Transverse colon (tissue), 4 donors: ENCODE results near the gene STXBP5. TPM values are rescaled to one million over a fixed set of nuclear protein-coding genes. Genes with fewer than 3 reads are reported as not detected.

ENCODE experiments used
- DNase-seq: peaks from one replicate; pipeline ENCODE4 v3.0.0-alpha.2; 2019
- H3K27ac ChIP-seq, 4 donors: fragments of 200-600 bp; sonication (generic); 2 replicates each; pipeline ENCODE4 v1.5.1; 2016 to 2018; ENCODE audit warnings: inconsistent platforms in 4 of 4
- H3K27me3 ChIP-seq: fragments of 200-600 bp; sonication (generic); 2 replicates; pipeline ENCODE4 v1.5.1; 2017; ENCODE audit warnings: inconsistent platforms
- H3K36me3 ChIP-seq, 4 donors: fragments of 200-600 bp; sonication (generic); 2 replicates each; pipeline ENCODE4 v1.5.1; 2017 to 2019; ENCODE audit warnings: inconsistent platforms in 4 of 4
- H3K4me1 ChIP-seq, 4 donors: fragments of 200-600 bp; sonication (generic); 2 replicates each; pipeline ENCODE4 v1.5.1; 2017 to 2020; ENCODE audit warnings: inconsistent platforms in 4 of 4
- H3K4me3 ChIP-seq, 4 donors: fragments of 200-600 bp; sonication (generic); 1 replicate in 1 of 4; 2 replicates in 3 of 4; pipeline versions ENCODE4 v1.5.1 to v1.6.1; 2017 to 2019; ENCODE audit warnings: inconsistent platforms in 4 of 4
- H3K9me3 ChIP-seq, 2 donors: fragments of 200-600 bp; sonication (generic); 2 replicates each; pipeline ENCODE4 v1.5.1; 2017 to 2019; ENCODE audit warnings: inconsistent platforms in 2 of 2
- CTCF ChIP-seq, 5 experiments: fragments of 200-600 bp in 3 of 5; fragments of 450-650 bp in 2 of 5; sonication (generic) in 3 of 5; IDR thresholded peaks; 1 replicate in 2 of 5; 2 replicates in 3 of 5; pipeline ENCODE4 v1.5.1; 2016 to 2017; ENCODE audit warnings: antibody characterized with exemption in 5 of 5, inconsistent platforms in 3 of 5, mild to moderate bottlenecking in 2 of 5, moderate library complexity in 1 of 5
- EP300 ChIP-seq: sonication (generic); formaldehyde crosslinking; IDR thresholded peaks from one replicate; pipeline ENCODE4 v1.6.1; 2017; ENCODE audit warnings: antibody characterized with exemption, low read depth
- POLR2A ChIP-seq: fragments of 450-650 bp; IDR thresholded peaks from one replicate; pipeline ENCODE4 v1.6.1; 2016; ENCODE audit warnings: antibody characterized with exemption, mild to moderate bottlenecking, moderate library complexity
- POLR2AphosphoS5 ChIP-seq, 3 donors: sonication (generic); formaldehyde crosslinking; IDR thresholded peaks; one replicate each; pipeline ENCODE4 v1.6.1; 2016; ENCODE audit warnings: antibody characterized with exemption in 3 of 3
- WGBS, 2 donors: methylation state at CpG; one replicate each; pipeline ENCODE4 v1.1.5; 2018; ENCODE audit warnings: low coverage in 1 of 2; 5-methylcytosine and 5-hydroxymethylcytosine counted together
- in situ Hi-C, 4 donors: fragments of 200-750 bp; cut with MboI; loops; one replicate each; pipeline versions ENCODE4 v1.15.0 to v1.15.1; 2017; ENCODE audit warnings: low sequenced_read_pairs in 3 of 4, low pct_ligation_motif_present in 1 of 4, low pct_unique_long_range_greater_than_20kb in 1 of 4
- intact Hi-C: fragments of 100-400 bp; cut with DNase I; formaldehyde crosslinking; loops from one replicate; pipeline ENCODE4 v1.15.1; 2023; ENCODE audit warnings: low total_unique reads
- total RNA-seq, 4 donors: library from RNA; depleted of rRNA; stranded (reverse); fragments of >200 nt; gene quantifications; one replicate each; pipeline ENCODE4 v1.1.0, GENCODE V29; 2016

The STXBP5 gene
- total RNA-seq, 4 donors from 2014 or later, result 58.7 to 99.5 (median 85.0) TPM

DNA sequence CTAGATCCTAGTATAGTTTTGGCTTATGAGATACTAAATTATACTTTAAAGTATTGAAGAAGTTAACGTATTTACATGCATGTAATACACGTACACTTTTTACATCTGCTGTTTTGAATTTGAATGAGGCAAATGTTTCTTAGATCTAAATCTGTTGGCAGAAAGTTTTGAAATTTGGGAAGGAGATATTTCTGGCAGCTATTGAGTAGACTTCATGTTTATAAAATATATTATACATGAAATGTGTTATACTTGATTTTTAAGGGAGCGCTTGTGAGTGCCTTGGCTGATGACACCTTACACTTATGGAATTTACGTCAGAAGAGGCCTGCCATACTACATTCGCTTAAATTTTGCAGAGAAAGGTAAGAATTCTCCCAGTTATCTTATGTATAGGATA, 34.7 kb downstream of the STXBP5 start:
- Histone ChIP-seq H3K4me3 (no peak overlapping the region), H3K36me3 (peaks cover 0 to 12% (median 0%) of the 10 kb centered on the region in 4 donors), H3K27ac (no peak overlapping the region), H3K9me3 (no peaks in the 10 kb centered on the region), H3K27me3 (no peaks in the 10 kb centered on the region), H3K4me1 (no peaks in the 10 kb centered on the region)
- 88 to 91% methylated on average over 5 of the region's 5 CpGs for WGBS, 2 donors
- intact Hi-C loops, result loop anchor here (10.0 kb wide), 1 partner anchor 666 kb away; no protein-coding TSS in a partner anchor
- DNase-seq, result no peak
- in situ Hi-C loops, result no loop called here
- TF ChIP-seq CTCF (IDR thresholded peaks at IDR 0.05) (no peak), POLR2AphosphoS5 (IDR thresholded peaks at IDR 0.05) (no peak), EP300 (no peak), POLR2A (no peak)

GRCh38 chr6:147244832-147245231, 40.6 kb downstream of the STXBP5 start:
- Histone ChIP-seq H3K27ac (no peak overlapping the region), H3K27me3 (no peaks in the 10 kb centered on the region), H3K36me3 (peaks cover 0 to 13% (median 2%) of the 10 kb centered on the region in 4 donors), H3K9me3 (no peaks in the 10 kb centered on the region), H3K4me3 (no peak overlapping the region), H3K4me1 (no peaks in the 10 kb centered on the region)
- in situ Hi-C loops (no loop called here), intact Hi-C loops (loop anchor here (5.0 kb wide), 1 partner anchor 592 kb away; no protein-coding TSS in a partner anchor)
- TF ChIP-seq POLR2A, result no peak
- TF ChIP-seq POLR2AphosphoS5 (IDR thresholded peaks at IDR 0.05), result no peak
- no peak for TF ChIP-seq CTCF (IDR thresholded peaks at IDR 0.05)
- TF ChIP-seq EP300, result no peak
- DNase-seq, result no peak
- 55 to 72% methylated on average over 4 of the region's 4 CpGs for WGBS, 2 donors

DNA sequence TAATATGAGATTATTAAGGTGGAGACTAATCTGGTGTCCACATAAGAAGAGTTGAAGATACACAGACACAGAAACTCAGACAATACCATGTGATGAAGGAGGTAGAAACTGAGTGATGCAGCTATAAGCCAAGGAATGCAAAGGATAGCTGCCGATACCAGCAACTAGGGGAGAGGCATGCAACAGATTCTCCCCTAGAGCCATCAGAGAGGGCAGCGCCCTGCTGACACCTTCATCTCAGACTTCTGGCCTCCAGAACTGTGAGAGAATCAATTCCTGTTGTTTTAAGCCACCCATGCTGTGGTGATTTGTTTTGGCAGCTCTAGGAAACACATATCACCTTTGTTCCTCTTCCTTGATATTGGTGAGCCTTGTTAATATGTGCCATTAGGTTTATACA, 41.5 kb downstream of the STXBP5 start:
- H3K4me3 ChIP-seq, result no peak overlapping the region
- DNase-seq, result no peak
- no peaks in the 10 kb centered on the region for H3K27me3 ChIP-seq
- H3K4me1 ChIP-seq, result no peaks in the 10 kb centered on the region
- H3K36me3 ChIP-seq, result peaks cover 0 to 13% (median 0%) of the 10 kb centered on the region in 4 donors
- H3K9me3 ChIP-seq, result no peaks in the 10 kb centered on the region
- intact Hi-C loops, result no loop called here
- WGBS, 2 donors, result 87 to 92% methylated on average over 2 of the region's 2 CpGs
- no peak overlapping the region for H3K27ac ChIP-seq
- in situ Hi-C loops, result no loop called here
- TF ChIP-seq EP300 (no peak), CTCF (IDR thresholded peaks at IDR 0.05) (no peak), POLR2A (no peak), POLR2AphosphoS5 (IDR thresholded peaks at IDR 0.05) (no peak)

DNA sequence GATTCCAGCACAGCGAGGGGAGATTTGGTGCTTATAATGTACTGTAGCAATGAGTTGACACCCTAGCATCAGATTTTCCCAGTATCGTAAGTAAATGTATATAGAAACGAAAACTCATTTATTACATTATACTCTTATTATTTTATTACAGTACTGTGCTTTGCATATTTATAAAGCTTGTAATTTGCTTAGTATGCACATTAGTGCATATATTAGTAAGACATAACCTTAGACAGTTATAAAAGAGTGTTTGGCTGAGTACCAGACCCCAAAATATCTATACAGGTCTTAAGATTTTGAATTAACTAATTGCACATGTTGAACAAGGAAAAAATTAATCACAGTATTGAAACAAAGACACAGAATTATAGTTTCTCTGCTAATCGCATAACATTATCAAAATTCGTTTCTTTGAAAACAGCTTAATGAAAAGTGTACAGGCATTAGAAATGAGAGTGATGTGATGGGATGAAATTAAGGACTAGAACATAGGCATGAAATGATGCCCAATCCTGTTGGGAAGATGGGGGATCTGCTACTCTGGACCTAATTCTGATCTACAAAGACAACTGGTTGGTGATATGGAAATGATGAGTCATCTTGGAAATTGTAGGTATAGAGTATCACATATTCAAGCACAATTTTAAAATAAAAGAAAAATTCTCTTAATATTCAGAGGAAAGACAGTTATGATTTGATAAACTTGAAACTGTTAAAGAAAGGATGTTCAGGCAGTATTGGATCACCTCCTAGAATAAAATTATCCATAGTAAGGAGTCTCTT, 42.8 kb downstream of the STXBP5 start:
- no peak for DNase-seq
- in situ Hi-C loops, result no loop called here
- no peaks in the 10 kb centered on the region for H3K4me1 ChIP-seq
- peaks cover 0 to 25% (median 6%) of the 10 kb centered on the region in 4 donors for H3K36me3 ChIP-seq
- no peaks in the 10 kb centered on the region for H3K27me3 ChIP-seq
- TF ChIP-seq EP300 (no peak), POLR2A (no peak), POLR2AphosphoS5 (IDR thresholded peaks at IDR 0.05) (no peak)
- H3K4me3 ChIP-seq, result no peak overlapping the region
- H3K9me3 ChIP-seq, result no peaks in the 10 kb centered on the region
- WGBS, 2 donors, result 95 to 97% methylated on average over 5 of the region's 5 CpGs
- no peak overlapping the region for H3K27ac ChIP-seq
- intact Hi-C loops, result no loop called here
